ENCODE results near the gene CAPG.

DNA sequence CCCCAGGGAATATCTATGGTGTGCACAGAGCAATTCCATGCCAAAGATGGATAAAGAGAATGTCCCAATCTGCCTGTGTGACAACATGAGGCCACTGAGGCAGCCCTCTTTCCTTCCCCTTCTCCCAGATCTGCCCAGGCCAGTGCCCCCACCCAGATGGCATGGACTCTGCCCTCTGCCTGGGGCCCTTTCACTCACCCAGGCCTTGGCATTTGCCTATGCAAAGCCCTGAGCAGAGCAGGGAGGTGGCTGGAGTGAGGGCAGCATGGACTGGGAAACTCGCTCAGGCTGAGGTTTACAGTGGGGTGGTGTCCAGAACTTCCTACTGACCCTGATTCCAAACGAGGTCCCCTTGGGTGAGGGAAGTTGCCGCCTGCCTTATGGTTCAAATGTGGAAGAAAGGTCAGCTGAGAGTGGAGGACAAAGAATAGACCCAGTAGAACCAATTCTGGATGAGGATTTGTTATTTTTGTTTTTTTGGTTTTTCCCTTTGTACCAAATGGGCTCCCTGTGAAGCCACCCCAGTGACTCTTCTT is 17.2 kb upstream of the CAPG start:
- TF ChIP-seq, protein P1, sequence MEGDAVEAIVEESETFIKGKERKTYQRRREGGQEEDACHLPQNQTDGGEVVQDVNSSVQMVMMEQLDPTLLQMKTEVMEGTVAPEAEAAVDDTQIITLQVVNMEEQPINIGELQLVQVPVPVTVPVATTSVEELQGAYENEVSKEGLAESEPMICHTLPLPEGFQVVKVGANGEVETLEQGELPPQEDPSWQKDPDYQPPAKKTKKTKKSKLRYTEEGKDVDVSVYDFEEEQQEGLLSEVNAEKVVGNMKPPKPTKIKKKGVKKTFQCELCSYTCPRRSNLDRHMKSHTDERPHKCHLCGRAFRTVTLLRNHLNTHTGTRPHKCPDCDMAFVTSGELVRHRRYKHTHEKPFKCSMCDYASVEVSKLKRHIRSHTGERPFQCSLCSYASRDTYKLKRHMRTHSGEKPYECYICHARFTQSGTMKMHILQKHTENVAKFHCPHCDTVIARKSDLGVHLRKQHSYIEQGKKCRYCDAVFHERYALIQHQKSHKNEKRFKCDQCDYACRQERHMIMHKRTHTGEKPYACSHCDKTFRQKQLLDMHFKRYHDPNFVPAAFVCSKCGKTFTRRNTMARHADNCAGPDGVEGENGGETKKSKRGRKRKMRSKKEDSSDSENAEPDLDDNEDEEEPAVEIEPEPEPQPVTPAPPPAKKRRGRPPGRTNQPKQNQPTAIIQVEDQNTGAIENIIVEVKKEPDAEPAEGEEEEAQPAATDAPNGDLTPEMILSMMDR (IDR thresholded peaks at IDR 0.05): no peak
- TF ChIP-seq EP300 (IDR thresholded peaks at IDR 0.05) (no peak), POLR2AphosphoS5 (IDR thresholded peaks at IDR 0.05) (no peak)

Measured in sigmoid colon (tissue), 4 donors.